K562 (cell line): ENCODE measurements around the gene KRTAP12-2. TPM values are rescaled to one million over a fixed set of nuclear protein-coding genes. Genes with fewer than 3 reads are reported as not detected.

Source experiments
- ATAC-seq: fragments of 200-7000 bp; cut with Tn5 transposase; 3 replicates; pipeline ENCODE4 v1.9.1; 2020; ENCODE audit warnings: moderate library complexity
- BruUV-seq: library from RNA; stranded (reverse); fragments of 400-500 nt; replicated peaks from 2 replicates; lab custom pipeline; 2021; lab: Mats Ljungman, UMichigan
- CTCF ChIA-PET: fragments of 300-600 bp; formaldehyde crosslinking; extraction: SDS; loops from one replicate; lab custom pipeline; 2021; ENCODE audit warnings: low intra/inter-chr PET ratio; lab: Yijun Ruan, JAX
- POLR2A ChIA-PET: fragments of 300-600, 350-650 bp; sonication (Branson Sonifier 250); formaldehyde crosslinking; extraction: SDS; loops from one replicate; lab custom pipeline; 2021; ENCODE audit warnings: antibody characterized with exemption, inconsistent platforms; lab: Yijun Ruan, JAX
- DNase-seq, 4 experiments: peaks; one replicate each; pipeline versions ENCODE4 v3.0.0 to v3.0.0-alpha.2; 2011 to 2018; ENCODE audit warnings: low spot score in 3 of 4, mixed read lengths in 3 of 4; ENCODE audit errors: extremely low read depth in 1 of 4
- FAIRE-seq: peaks from 2 replicates; lab custom pipeline; 2011; peaks lifted over from hg19 to GRCh38; lab: Jason Lieb, UNC
- H2AFZ ChIP-seq: 2 replicates; pipeline ENCODE4 v1.6.0; 2011; ENCODE audit warnings: low read depth, low read length, control low read depth, inconsistent platforms
- H3K27ac ChIP-seq: fragments of 200-600 bp; 3 replicates; pipeline ENCODE4 v1.8.0; 2011; ENCODE audit warnings: low read depth, mild to moderate bottlenecking, control low read depth, inconsistent platforms, low read length, moderate library complexity, mixed read lengths; ENCODE audit errors: extremely low read depth
- H3K27me3 ChIP-seq, 2 experiments: fragments of 300-600 bp in 1 of 2; 2 replicates in 1 of 2; 3 replicates in 1 of 2; pipeline versions ENCODE4 v1.6.0 to v1.8.0; 2011; ENCODE audit warnings: inconsistent platforms in 2 of 2, low read length in 2 of 2, mild to moderate bottlenecking in 1 of 2, mixed read lengths in 1 of 2, moderate library complexity in 1 of 2; ENCODE audit not compliant: control insufficient read depth in 2 of 2, insufficient read depth in 2 of 2
- H3K36me3 ChIP-seq: fragments of 300-600 bp; 3 replicates; pipeline ENCODE4 v1.8.0; 2011; ENCODE audit warnings: mild to moderate bottlenecking, low read length, inconsistent platforms; ENCODE audit not compliant: control insufficient read depth, insufficient read depth
- H3K4me1 ChIP-seq, 2 experiments: fragments of 200-600 bp in 1 of 2; replicated peaks in 1 of 2; 2 replicates in 1 of 2; 3 replicates in 1 of 2; pipeline versions ENCODE4 v1.5.1 to v1.8.0; 2011; ENCODE audit warnings: inconsistent platforms in 2 of 2, low read length in 2 of 2, mild to moderate bottlenecking in 1 of 2, mixed read lengths in 1 of 2, moderate library complexity in 1 of 2; ENCODE audit not compliant: control insufficient read depth in 2 of 2, insufficient read depth in 2 of 2
- H3K4me2 ChIP-seq: 2 replicates; pipeline ENCODE4 v1.6.1; 2011; ENCODE audit warnings: low read length, control low read depth, inconsistent platforms, mixed read lengths; ENCODE audit not compliant: insufficient read depth
- H3K4me3 ChIP-seq: fragments of 200-600 bp; sonication (generic), shearing (Covaris generic); 2 replicates; pipeline ENCODE4 v1.5.1; 2016; ENCODE audit warnings: control low read depth, inconsistent platforms
- H3K79me2 ChIP-seq: fragments of 200-600 bp; 3 replicates; pipeline ENCODE4 v1.8.0; 2011; ENCODE audit warnings: low read length, inconsistent platforms; ENCODE audit not compliant: control insufficient read depth, insufficient read depth
- H3K9ac ChIP-seq, 2 experiments: 2 replicates each; pipeline versions ENCODE4 v1.6.0 to v1.6.1; 2011; ENCODE audit warnings: low read depth in 2 of 2, low read length in 2 of 2, control low read depth in 1 of 2, inconsistent platforms in 1 of 2, mild to moderate bottlenecking in 1 of 2, mixed read lengths in 1 of 2; ENCODE audit not compliant: insufficient read depth in 1 of 2
- H3K9me1 ChIP-seq: one replicate; pipeline ENCODE4 v1.6.0; 2011; ENCODE audit warnings: inconsistent platforms, mild to moderate bottlenecking, low read length, moderate library complexity; ENCODE audit not compliant: control insufficient read depth, insufficient read depth
- H3K9me3 ChIP-seq: replicated peaks from 2 replicates; pipeline ENCODE4 v1.5.1; 2011; ENCODE audit warnings: low read depth, low read length, inconsistent platforms; ENCODE audit not compliant: control insufficient read depth, insufficient read depth
- H4K20me1 ChIP-seq: replicated peaks from 2 replicates; pipeline ENCODE4 v1.6.1; 2011; ENCODE audit warnings: low read length, inconsistent platforms, mixed read lengths; ENCODE audit not compliant: control insufficient read depth, insufficient read depth
- ARHGAP35 ChIP-seq: fragments of 450-650 bp; IDR thresholded peaks from 2 replicates; pipeline ENCODE4 v1.6.1; 2018; ENCODE audit not compliant: partially characterized antibody
- BACH1 ChIP-seq: fragments of 200-800 bp; sonication (Bioruptor generic); IDR thresholded peaks from 2 replicates; pipeline ENCODE4 v1.6.1; 2016; ENCODE audit warnings: missing genetic modification characterization, missing compliant biosample characterization
- BRCA1 ChIP-seq, 2 experiments: fragments of 450-650 bp in 1 of 2; sonication (generic) in 1 of 2; formaldehyde crosslinking in 1 of 2; IDR thresholded peaks; 2 replicates each; pipeline versions ENCODE4 v1.5.0 to v1.6.1; 2017 to 2020; ENCODE audit warnings: mild to moderate bottlenecking in 1 of 2, missing genetic modification reagents in 1 of 2
- CBFA2T2 ChIP-seq: fragments of 450-650 bp; conservative IDR thresholded peaks from 2 replicates; pipeline ENCODE4 v1.6.1; 2017; ENCODE audit warnings: mild to moderate bottlenecking
- GATA2 ChIP-seq: sonication (generic); formaldehyde crosslinking; IDR thresholded peaks from 2 replicates; pipeline ENCODE4 v1.4.0; 2020; ENCODE audit warnings: mild to moderate bottlenecking, missing genetic modification reagents
- KLF1 ChIP-seq: fragments of 450-650 bp; IDR thresholded peaks from 2 replicates; pipeline ENCODE4 v1.6.1; 2016; ENCODE audit warnings: missing genetic modification characterization, missing compliant biosample characterization
- SOX6 ChIP-seq: fragments of 450-650 bp; IDR thresholded peaks from 2 replicates; pipeline ENCODE4 v1.6.1; 2014; ENCODE audit warnings: mild to moderate bottlenecking
- TEAD4 ChIP-seq, 2 experiments: sonication (generic) in 1 of 2; formaldehyde crosslinking in 1 of 2; IDR thresholded peaks; 2 replicates each; pipeline versions ENCODE4 v1.6.1 to v1.8.0; 2012 to 2022; ENCODE audit warnings: borderline replicate concordance in 1 of 2, inconsistent platforms in 1 of 2, low read length in 1 of 2, mild to moderate bottlenecking in 1 of 2, missing genetic modification reagents in 1 of 2
- YY1 ChIP-seq, 3 experiments: IDR thresholded peaks; 2 replicates each; pipeline ENCODE4 v1.6.1; 2011; ENCODE audit warnings: low read length in 2 of 3, mild to moderate bottlenecking in 2 of 3, moderate library complexity in 2 of 3, borderline replicate concordance in 1 of 3, control low read depth in 1 of 3, low read depth in 1 of 3; ENCODE audit not compliant: insufficient read depth in 3 of 3, insufficient replicate concordance in 2 of 3, control insufficient read depth in 1 of 3, insufficient read length in 1 of 3; ENCODE audit errors: extremely low read depth in 1 of 3
- ZBTB8A ChIP-seq: fragments of 450-650 bp; IDR thresholded peaks from 2 replicates; pipeline ENCODE4 v1.6.1; 2018; ENCODE audit warnings: mild to moderate bottlenecking, moderate library complexity; ENCODE audit not compliant: partially characterized antibody
- ZNF507 ChIP-seq: conservative IDR thresholded peaks from 2 replicates; pipeline ENCODE4 v1.6.1; 2017; ENCODE audit warnings: missing genetic modification characterization, missing compliant biosample characterization
- ZNF561 ChIP-seq: fragments of 450-650 bp; formaldehyde crosslinking; conservative IDR thresholded peaks from 2 replicates; pipeline ENCODE4 v1.4.0; 2020; ENCODE audit warnings: mild to moderate bottlenecking, moderate library complexity
- WGBS: fragments of 100-300 bp; shearing (Covaris generic); methylation state at CpG from one replicate; pipeline ENCODE4 v1.1.6; 2016; ENCODE audit warnings: low coverage, mixed read lengths; ENCODE audit not compliant: insufficient coverage; ENCODE audit errors: missing lambda C conversion rate; 5-methylcytosine and 5-hydroxymethylcytosine counted together
- in situ Hi-C: fragments of 300-500 bp; cut with MboI; formaldehyde crosslinking; loops from 4 replicates; pipeline ENCODE4 v1.15.0; 2018; ENCODE audit warnings: inconsistent platforms, mixed read lengths
- intact Hi-C: fragments of 100-400 bp; cut with micrococcal nuclease; formaldehyde crosslinking; loops from 2 replicates; pipeline ENCODE4 v1.14.2; 2022
- polyA plus RNA-seq, 8 experiments: library from polyadenylated mRNA; depleted of rRNA in 4 of 8; stranded (reverse) in 5 of 8; unstranded in 3 of 8; fragments of >200 nt; fragmentation: Nextera tagmentation in 2 of 8; fragmentation: Illumina TruSeq in 1 of 8; extraction: Ambion mirVana in 2 of 8; extraction: Trizol in 1 of 8; gene quantifications; 2 replicates each; pipeline versions ENCODE4 v1.2.1 to v1.2.3, GENCODE V29; 2011 to 2014; ENCODE audit warnings: inconsistent platforms in 1 of 8, missing spikeins in 1 of 8
- total RNA-seq, 7 experiments: library from RNA; depleted of rRNA in 6 of 7; stranded (reverse); fragments of >200 nt in 6 of 7; fragmentation: Illumina TruSeq in 2 of 7; extraction: Trizol in 2 of 7; gene quantifications; 2 replicates each; pipeline versions ENCODE4 v1.2.1 to v1.2.3, GENCODE V29; 2011 to 2021; ENCODE audit warnings: low replicate concordance in 1 of 7
- TF ChIP-seq, protein P1 (sequence below): fragments of 450-650 bp; IDR thresholded peaks from 2 replicates; pipeline ENCODE4 v1.6.1; 2017; ENCODE audit warnings: antibody characterized with exemption
- TF ChIP-seq, protein P2 (sequence below): fragments of 450-650 bp; IDR thresholded peaks from 2 replicates; pipeline ENCODE4 v1.6.1; 2018; ENCODE audit not compliant: partially characterized antibody

The KRTAP12-2 gene
- total and polyA plus RNA-seq, 9 of the 15 experiments (the other 6 are each of a cell fraction or from before 2014, with no cell fraction given): not detected

- BruUV-seq: no TSS peak
- Histone ChIP-seq H3K9me3 (no peaks in the 10 kb centered on the region; the same call in 1 of the 2 replicates), H3K4me3 (no peak overlapping the region), H3K9me1 (no peaks in the 10 kb centered on the region), H4K20me1 (no peaks in the 10 kb centered on the region), H3K4me2 (no peak overlapping the region), H3K27ac (no peak overlapping the region), H3K79me2 (no peaks in the 10 kb centered on the region), H3K4me1 (0 out of 5 replicates have a peak, but pooled peaks cover 0 to 4% of the 10 kb centered on the region in 2 experiments), H3K27me3 (peaks cover 19 to 44% of the 10 kb centered on the region in 2 experiments; a peak in 4 of 5 replicates), H3K9ac (no peak overlapping the region), H3K36me3 (no peaks in the 10 kb centered on the region), H2AFZ (no peak overlapping the region)
- under 1% methylated on average over 11 of the region's 11 CpGs for WGBS
- intact Hi-C loops (no loop called here), in situ Hi-C loops (no loop called here)
- FAIRE-seq (no peak), DNase-seq (no peak), ATAC-seq (no peak)
- ChIA-PET POLR2A (interaction anchor here (0.6 to 1.1 kb wide), 2 partner anchors 75 to 93 kb away, joined by 3 to 4 read pairs; no protein-coding TSS in a partner anchor), CTCF (no interaction called here)
- TF ChIP-seq BRCA1 (IDR thresholded peaks at IDR 0.05): no peak
- TF ChIP-seq BRCA1 (CRISPR knock-in tag; IDR thresholded peaks at IDR 0.05): no peak
- TF ChIP-seq ZBTB8A: no peak
- no peak for TF ChIP-seq ARHGAP35
- no peak for TF ChIP-seq BACH1 (tag)
- no peak for TF ChIP-seq KLF1 (tag)
- no peak for TF ChIP-seq SOX6
- TF ChIP-seq, protein P1, sequence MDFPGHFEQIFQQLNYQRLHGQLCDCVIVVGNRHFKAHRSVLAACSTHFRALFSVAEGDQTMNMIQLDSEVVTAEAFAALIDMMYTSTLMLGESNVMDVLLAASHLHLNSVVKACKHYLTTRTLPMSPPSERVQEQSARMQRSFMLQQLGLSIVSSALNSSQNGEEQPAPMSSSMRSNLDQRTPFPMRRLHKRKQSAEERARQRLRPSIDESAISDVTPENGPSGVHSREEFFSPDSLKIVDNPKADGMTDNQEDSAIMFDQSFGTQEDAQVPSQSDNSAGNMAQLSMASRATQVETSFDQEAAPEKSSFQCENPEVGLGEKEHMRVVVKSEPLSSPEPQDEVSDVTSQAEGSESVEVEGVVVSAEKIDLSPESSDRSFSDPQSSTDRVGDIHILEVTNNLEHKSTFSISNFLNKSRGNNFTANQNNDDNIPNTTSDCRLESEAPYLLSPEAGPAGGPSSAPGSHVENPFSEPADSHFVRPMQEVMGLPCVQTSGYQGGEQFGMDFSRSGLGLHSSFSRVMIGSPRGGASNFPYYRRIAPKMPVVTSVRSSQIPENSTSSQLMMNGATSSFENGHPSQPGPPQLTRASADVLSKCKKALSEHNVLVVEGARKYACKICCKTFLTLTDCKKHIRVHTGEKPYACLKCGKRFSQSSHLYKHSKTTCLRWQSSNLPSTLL: no peak
- no peak for TF ChIP-seq ZNF507 (tag)
- TF ChIP-seq, protein P2, sequence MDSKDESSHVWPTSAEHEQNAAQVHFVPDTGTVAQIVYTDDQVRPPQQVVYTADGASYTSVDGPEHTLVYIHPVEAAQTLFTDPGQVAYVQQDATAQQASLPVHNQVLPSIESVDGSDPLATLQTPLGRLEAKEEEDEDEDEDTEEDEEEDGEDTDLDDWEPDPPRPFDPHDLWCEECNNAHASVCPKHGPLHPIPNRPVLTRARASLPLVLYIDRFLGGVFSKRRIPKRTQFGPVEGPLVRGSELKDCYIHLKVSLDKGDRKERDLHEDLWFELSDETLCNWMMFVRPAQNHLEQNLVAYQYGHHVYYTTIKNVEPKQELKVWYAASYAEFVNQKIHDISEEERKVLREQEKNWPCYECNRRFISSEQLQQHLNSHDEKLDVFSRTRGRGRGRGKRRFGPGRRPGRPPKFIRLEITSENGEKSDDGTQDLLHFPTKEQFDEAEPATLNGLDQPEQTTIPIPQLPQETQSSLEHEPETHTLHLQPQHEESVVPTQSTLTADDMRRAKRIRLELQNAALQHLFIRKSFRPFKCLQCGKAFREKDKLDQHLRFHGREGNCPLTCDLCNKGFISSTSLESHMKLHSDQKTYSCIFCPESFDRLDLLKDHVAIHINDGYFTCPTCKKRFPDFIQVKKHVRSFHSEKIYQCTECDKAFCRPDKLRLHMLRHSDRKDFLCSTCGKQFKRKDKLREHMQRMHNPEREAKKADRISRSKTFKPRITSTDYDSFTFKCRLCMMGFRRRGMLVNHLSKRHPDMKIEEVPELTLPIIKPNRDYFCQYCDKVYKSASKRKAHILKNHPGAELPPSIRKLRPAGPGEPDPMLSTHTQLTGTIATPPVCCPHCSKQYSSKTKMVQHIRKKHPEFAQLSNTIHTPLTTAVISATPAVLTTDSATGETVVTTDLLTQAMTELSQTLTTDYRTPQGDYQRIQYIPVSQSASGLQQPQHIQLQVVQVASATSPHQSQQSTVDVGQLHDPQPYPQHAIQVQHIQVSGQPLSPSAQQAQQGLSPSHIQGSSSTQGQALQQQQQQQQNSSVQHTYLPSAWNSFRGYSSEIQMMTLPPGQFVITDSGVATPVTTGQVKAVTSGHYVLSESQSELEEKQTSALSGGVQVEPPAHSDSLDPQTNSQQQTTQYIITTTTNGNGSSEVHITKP: no peak
- no peak for TF ChIP-seq ZNF561 (CRISPR knock-in tag)
- TF ChIP-seq CBFA2T2: no peak
- no peak for TF ChIP-seq TEAD4 (IDR thresholded peaks at IDR 0.05; ENCODE audit: low read length)
- TF ChIP-seq TEAD4 (CRISPR knock-in tag; IDR thresholded peaks at IDR 0.05; ENCODE audit: borderline replicate concordance): no peak
- TF ChIP-seq YY1 (IDR thresholded peaks at IDR 0.05; ENCODE audit: borderline replicate concordance in 1 of 3, control insufficient read depth in 1 of 3, extremely low read depth in 1 of 3, insufficient read depth in 3 of 3, insufficient read length in 1 of 3, insufficient replicate concordance in 2 of 3, low read depth in 1 of 3, low read length in 2 of 3): no peak
- no peak for TF ChIP-seq GATA2 (CRISPR knock-in tag)
Measured at GRCh38 chr21:44694776-44695175, 28.0 kb upstream of the KRTAP12-2 start.
